ENCODE results near the gene OR5D14.

OR5D14 gene

GRCh38 chr11:55795256-55795655 lies at the start of gene OR5D14:
Gene OR5D14, plus strand, starts transcription at chr11:55795556. Its CDS starts 0 bp downstream, at chr11:55795556.
- Histone ChIP-seq H3K9me3 (no peaks in the 10 kb centered on the region; the same call in 1 of the 2 replicates), H3K27me3 (ENCODE audit: low read depth) (no peaks in the 10 kb centered on the region), H3K4me1 (no peaks in the 10 kb centered on the region), H3K36me3 (replicated peaks) (no peaks in the 10 kb centered on the region), H3K4me3 (no peak within 1 kb of the TSS)
- in situ Hi-C loops (cut with MboI; ENCODE audit: low sequenced_read_pairs), result no loop called here
- no peak for DNase-seq (ENCODE audit: low spot score in 2 of 2)

GRCh38 chr11:55773138-55773537 lies 22.2 kb upstream of the OR5D14 start, which contains the start of gene OR5D13:
Gene OR5D13, plus strand, starts transcription at chr11:55773438. Its CDS starts 0 bp downstream, at chr11:55773438.
- Histone ChIP-seq H3K27me3 (ENCODE audit: low read depth) (no peaks in the 10 kb centered on the region), H3K9me3 (no peaks in the 10 kb centered on the region), H3K4me3 (no peak within 1 kb of the TSS), H3K36me3 (replicated peaks) (no peaks in the 10 kb centered on the region), H3K4me1 (no peaks in the 10 kb centered on the region)
- no peak for DNase-seq (ENCODE audit: low spot score in 2 of 2)
- in situ Hi-C loops (cut with MboI; ENCODE audit: low sequenced_read_pairs), result no loop called here

GRCh38 chr11:55791606-55792005 lies 3.8 kb upstream of the OR5D14 start:
- DNase-seq (ENCODE audit: low spot score in 2 of 2), result no peak
- Histone ChIP-seq H3K27me3 (ENCODE audit: low read depth) (no peaks in the 10 kb centered on the region), H3K9me3 (no peaks in the 10 kb centered on the region; the same call in none of the 2 replicates), H3K4me1 (no peaks in the 10 kb centered on the region), H3K36me3 (replicated peaks) (no peaks in the 10 kb centered on the region), H3K4me3 (no peak overlapping the region)
- in situ Hi-C loops (cut with MboI; ENCODE audit: low sequenced_read_pairs), result no loop called here

GRCh38 chr11:55793321-55793720 lies 2.0 kb upstream of the OR5D14 start:
- no peaks in the 10 kb centered on the region for H3K4me1 ChIP-seq
- no peak overlapping the region for H3K4me3 ChIP-seq
- no peaks in the 10 kb centered on the region; the same call in 1 of the 2 replicates for H3K9me3 ChIP-seq
- no peak for DNase-seq (ENCODE audit: low spot score in 2 of 2)
- no peaks in the 10 kb centered on the region for H3K27me3 ChIP-seq (ENCODE audit: low read depth)
- H3K36me3 ChIP-seq (replicated peaks), result no peaks in the 10 kb centered on the region
- in situ Hi-C loops (cut with MboI; ENCODE audit: low sequenced_read_pairs), result no loop called here

GRCh38 chr11:55806248-55806647 lies 10.9 kb downstream of the OR5D14 start:
- in situ Hi-C loops (cut with MboI; ENCODE audit: low sequenced_read_pairs), result no loop called here
- Histone ChIP-seq H3K27me3 (ENCODE audit: low read depth) (no peaks in the 10 kb centered on the region), H3K4me1 (no peaks in the 10 kb centered on the region), H3K36me3 (replicated peaks) (no peaks in the 10 kb centered on the region), H3K9me3 (no peaks in the 10 kb centered on the region), H3K4me3 (no peak overlapping the region)
- no peak for DNase-seq (ENCODE audit: low spot score in 2 of 2)

GRCh38 chr11:55811067-55811466 lies 15.7 kb downstream of the OR5D14 start, which contains the start of gene OR5L1:
Gene OR5L1, plus strand, starts transcription at chr11:55811367. Its CDS starts 100 bp downstream, at chr11:55811467.
- no peaks in the 10 kb centered on the region for H3K9me3 ChIP-seq

GRCh38 chr11:55819330-55819729 lies 24.0 kb downstream of the OR5D14 start, which contains the start of gene OR5D18:
Gene OR5D18, plus strand, starts transcription at chr11:55819630. Its CDS starts 0 bp downstream, at chr11:55819630.
- no peaks in the 10 kb centered on the region for H3K9me3 ChIP-seq
- H3K27me3 ChIP-seq (ENCODE audit: low read depth), result no peaks in the 10 kb centered on the region
- no peaks in the 10 kb centered on the region for H3K4me1 ChIP-seq
- in situ Hi-C loops (cut with MboI; ENCODE audit: low sequenced_read_pairs), result no loop called here
- no peaks in the 10 kb centered on the region for H3K36me3 ChIP-seq (replicated peaks)
- DNase-seq (ENCODE audit: low spot score in 2 of 2), result no peak
- no peak within 1 kb of the TSS for H3K4me3 ChIP-seq

More at GRCh38 chr11:55811067-55811466, 15.7 kb downstream of the OR5D14 start, which contains the start of gene OR5L1:
- in situ Hi-C loops (cut with MboI; ENCODE audit: low sequenced_read_pairs), result no loop called here
- no peaks in the 10 kb centered on the region for H3K27me3 ChIP-seq (ENCODE audit: low read depth)
- no peak within 1 kb of the TSS for H3K4me3 ChIP-seq
- no peaks in the 10 kb centered on the region for H3K36me3 ChIP-seq (replicated peaks)
- no peak for DNase-seq (ENCODE audit: low spot score in 2 of 2)
- no peaks in the 10 kb centered on the region for H3K4me1 ChIP-seq

- Histone ChIP-seq H3K9me3 (no peaks in the 10 kb centered on the region), H3K36me3 (replicated peaks) (no peaks in the 10 kb centered on the region), H3K4me3 (no peak within 1 kb of the TSS), H3K27me3 (ENCODE audit: low read depth) (no peaks in the 10 kb centered on the region), H3K4me1 (no peaks in the 10 kb centered on the region)
- DNase-seq (ENCODE audit: low spot score in 2 of 2), result no peak
- in situ Hi-C loops (cut with MboI; ENCODE audit: low sequenced_read_pairs), result no loop called here
Measured at GRCh38 chr11:55826919-55827318, 31.6 kb downstream of the OR5D14 start, which contains the start of gene OR5L2. Gene OR5L2, plus strand, starts transcription at chr11:55827219. Its CDS starts 0 bp downstream, at chr11:55827219.

GRCh38 chr11:55838452-55838851 lies 43.1 kb downstream of the OR5D14 start, which contains the start of gene OR5D16:
Gene OR5D16, plus strand, starts transcription at chr11:55838752. Its CDS starts 0 bp downstream, at chr11:55838752.
- in situ Hi-C loops (cut with MboI; ENCODE audit: low sequenced_read_pairs), result no loop called here
- Histone ChIP-seq H3K4me1 (no peaks in the 10 kb centered on the region), H3K4me3 (no peak within 1 kb of the TSS), H3K9me3 (no peaks in the 10 kb centered on the region), H3K27me3 (ENCODE audit: low read depth) (no peaks in the 10 kb centered on the region), H3K36me3 (replicated peaks) (no peaks in the 10 kb centered on the region)
- DNase-seq (ENCODE audit: low spot score in 2 of 2), result no peak
